ENCODE results near the gene PLBD2. TPM values are rescaled to one million over a fixed set of nuclear protein-coding genes. Genes with fewer than 3 reads are reported as not detected.
A peak's percentile ranks its signal among the peaks of the same experiment; 100 is the strongest.

PLBD2 gene
- total RNA-seq, 1 donor from 2014 or later = 4.9 TPM

GRCh38 chr12:113359939-113360748 lies 1.8 kb downstream of the PLBD2 start:
- Mint-ChIP-seq H3K4me3 (peak overlapping the region; percentile 84), H3K36me3 (no peaks in the 10 kb centered on the region), H3K4me1 (peaks cover 11% of the 10 kb centered on the region), H3K9me3 (no peaks in the 10 kb centered on the region), H3K27me3 (ENCODE audit: insufficient read depth, low read depth) (peaks cover 2% of the 10 kb centered on the region), H3K27ac (no peak overlapping the region)
- Histone ChIP-seq H3K27me3 (no peaks in the 10 kb centered on the region), H3K4me3 (no peak overlapping the region), H3K27ac (no peak overlapping the region), H3F3A (ENCODE audit: low read depth) (peaks cover 15% of the 10 kb centered on the region), H2AFZ (replicated peaks) (no peak overlapping the region), H3K79me2 (ENCODE audit: low read depth) (peaks cover 12% of the 10 kb centered on the region), H3K9ac (no peak overlapping the region), H3K4me1 (peaks cover 7% of the 10 kb centered on the region), H3K9me3 (ENCODE audit: low read depth) (no peaks in the 10 kb centered on the region), H4K20me1 (ENCODE audit: low read depth) (peaks cover 19% of the 10 kb centered on the region), H3K36me3 (no peaks in the 10 kb centered on the region), H3K4me2 (no peak overlapping the region)
- DNase-seq (ENCODE audit: low spot score) = no peak
- TF ChIP-seq CTCF (IDR thresholded peaks at IDR 0.05) (peak; percentile 35), EZH2phosphoT487 (IDR thresholded peaks at IDR 0.05) (no peak)

- Histone ChIP-seq H3K27me3 (no peaks in the 10 kb centered on the region), H3K4me2 (no peak overlapping the region), H2AFZ (replicated peaks) (no peak overlapping the region), H3K4me3 (no peak overlapping the region), H3K79me2 (ENCODE audit: low read depth) (peaks cover 12% of the 10 kb centered on the region), H4K20me1 (ENCODE audit: low read depth) (peaks cover 19% of the 10 kb centered on the region), H3K9ac (no peak overlapping the region), H3K9me3 (ENCODE audit: low read depth) (no peaks in the 10 kb centered on the region), H3K27ac (no peak overlapping the region), H3F3A (ENCODE audit: low read depth) (peaks cover 15% of the 10 kb centered on the region), H3K4me1 (peaks cover 7% of the 10 kb centered on the region), H3K36me3 (no peaks in the 10 kb centered on the region)
- TF ChIP-seq CTCF (IDR thresholded peaks at IDR 0.05) = no peak
- TF ChIP-seq EZH2phosphoT487 (IDR thresholded peaks at IDR 0.05) = no peak
- no peak for TF ChIP-seq EZH2 (IDR thresholded peaks at IDR 0.05)
- peaks cover 13% of the 10 kb centered on the region for H3K4me1 Mint-ChIP-seq
- H3K9me3 Mint-ChIP-seq = no peaks in the 10 kb centered on the region
- no peak overlapping the region for H3K4me3 Mint-ChIP-seq
- no peaks in the 10 kb centered on the region for H3K27me3 Mint-ChIP-seq (ENCODE audit: insufficient read depth, low read depth)
- no peak for DNase-seq (ENCODE audit: low spot score)
- no peaks in the 10 kb centered on the region for H3K36me3 Mint-ChIP-seq
- H3K27ac Mint-ChIP-seq = no peak overlapping the region
Observed at GRCh38 chr12:113361574-113362370, 3.4 kb downstream of the PLBD2 start.

GRCh38 chr12:113364698-113365097 lies 6.3 kb downstream of the PLBD2 start:
- Mint-ChIP-seq H3K27me3 (ENCODE audit: insufficient read depth, low read depth) (no peaks in the 10 kb centered on the region), H3K4me1 (peaks cover 8% of the 10 kb centered on the region), H3K9me3 (no peaks in the 10 kb centered on the region), H3K27ac (no peak overlapping the region), H3K36me3 (peaks cover 5% of the 10 kb centered on the region), H3K4me3 (no peak overlapping the region)
- Histone ChIP-seq H3K27ac (no peak overlapping the region), H3K4me3 (no peak overlapping the region), H2AFZ (replicated peaks) (no peak overlapping the region), H3K4me2 (no peak overlapping the region), H3K27me3 (no peaks in the 10 kb centered on the region), H3K9me3 (ENCODE audit: low read depth) (no peaks in the 10 kb centered on the region), H3F3A (ENCODE audit: low read depth) (no peaks in the 10 kb centered on the region), H4K20me1 (ENCODE audit: low read depth) (peaks cover 11% of the 10 kb centered on the region), H3K4me1 (no peaks in the 10 kb centered on the region), H3K36me3 (no peaks in the 10 kb centered on the region), H3K9ac (no peak overlapping the region), H3K79me2 (ENCODE audit: low read depth) (peaks cover 3% of the 10 kb centered on the region)
- no peak for DNase-seq (ENCODE audit: low spot score)
- TF ChIP-seq CTCF (IDR thresholded peaks at IDR 0.05) (no peak), EZH2phosphoT487 (IDR thresholded peaks at IDR 0.05) (no peak), EZH2 (IDR thresholded peaks at IDR 0.05) (no peak)

All from neural progenitor cell (in vitro differentiated cells).